SK-N-SH (cell line): ENCODE measurements around the gene ZNF148.

Experiments
- SIN3A ChIP-seq: IDR thresholded peaks from 2 replicates; pipeline ENCODE4 v1.6.1; 2012; ENCODE audit warnings: low read depth, mild to moderate bottlenecking, low read length, moderate library complexity, borderline replicate concordance
- USF2 ChIP-seq: fragments of 150-350 bp; IDR thresholded peaks from 2 replicates; pipeline ENCODE4 v1.6.1; 2017; ENCODE audit warnings: antibody characterized with exemption, low read length, low read depth, borderline replicate concordance

- TF ChIP-seq SIN3A (no peak), USF2 (no peak)
Observed at GRCh38 chr3:125211523-125212090, 163.5 kb downstream of the ZNF148 start.
